Hepatocyte (in vitro differentiated cells): ENCODE data around the gene PYCR2.
"Not testable (repeated sequence)": the region's sequence is repeated elsewhere in the genome, so short reads cannot be mapped to it uniquely, and the experiment has no call there.

Experiments used
- CTCF ChIP-seq: fragments of 200-600 bp; sonication (generic); IDR thresholded peaks from 2 replicates; pipeline ENCODE4 v1.5.1; 2016; ENCODE audit warnings: antibody characterized with exemption, mild to moderate bottlenecking; ENCODE audit not compliant: poor library complexity
- EZH2phosphoT487 ChIP-seq: fragments of 200-600 bp; sonication (generic); IDR thresholded peaks from one replicate; pipeline ENCODE4 v1.6.1; 2018; ENCODE audit warnings: antibody characterized with exemption, mild to moderate bottlenecking, low read depth, moderate library complexity; ENCODE audit not compliant: unreplicated experiment, severe bottlenecking

GRCh38 chr1:225939097-225939938 lies 15.3 kb upstream of the PYCR2 start:
- TF ChIP-seq CTCF, EZH2phosphoT487: not testable (repeated sequence)
